ENCODE data around the gene ABTB1. TPM values are rescaled to one million over a fixed set of nuclear protein-coding genes. Genes with fewer than 3 reads are reported as not detected.

The ABTB1 gene
- polyA plus RNA-seq = 76.5 TPM

GRCh38 chr3:127672429-127673190, at the start of gene ABTB1:
Gene ABTB1 (plus strand): TSS chr3:127672952. CDS start chr3:127673026, 74 bp downstream.
- H3K36me3 Mint-ChIP-seq = peaks cover 6% of the 10 kb centered on the region
- peak within 1 kb of the TSS; percentile 87 to 97 (median 92) for H3K4me3 Mint-ChIP-seq
- peaks cover 0 to 17% (median 14%) of the 10 kb centered on the region in 3 donors for H3K4me1 Mint-ChIP-seq
- peak within 1 kb of the TSS; percentile 89 to 96 (median 93) for H3K27ac Mint-ChIP-seq
- no peaks in the 10 kb centered on the region for H3K9me3 Mint-ChIP-seq
- no peaks in the 10 kb centered on the region for H3K27me3 Mint-ChIP-seq

- Mint-ChIP-seq H3K4me1 (peaks cover 4 to 9% (median 6%) of the 10 kb centered on the region in 3 donors), H3K36me3 (peaks cover 3% of the 10 kb centered on the region), H3K4me3 (peak overlapping the region in 1 of 4 donors; percentile 41), H3K27ac (no peak overlapping the region), H3K27me3 (peaks cover 7% of the 10 kb centered on the region), H3K9me3 (peaks cover 0 to 2% (median 0%) of the 10 kb centered on the region in 3 donors)
These were observed 48.7 kb upstream of the ABTB1 start for GRCh38 chr3:127624063-127624462.

GRCh38 chr3:127625821-127626220, 46.9 kb upstream of the ABTB1 start:
- Mint-ChIP-seq H3K27ac (no peak overlapping the region), H3K4me3 (no peak overlapping the region)

GRCh38 chr3:127628426-127628787, 44.3 kb upstream of the ABTB1 start:
- peaks cover 10 to 21% (median 11%) of the 10 kb centered on the region in 3 donors for H3K4me1 Mint-ChIP-seq
- peaks cover 7% of the 10 kb centered on the region for H3K36me3 Mint-ChIP-seq
- peaks cover 0 to 2% (median 0%) of the 10 kb centered on the region in 3 donors for H3K9me3 Mint-ChIP-seq
- peaks cover 18% of the 10 kb centered on the region for H3K27me3 Mint-ChIP-seq
- H3K27ac Mint-ChIP-seq = peak overlapping the region in 1 of 3 donors; percentile 73
- H3K4me3 Mint-ChIP-seq = peak overlapping the region; percentile 79 to 95 (median 88)

More at GRCh38 chr3:127625821-127626220, 46.9 kb upstream of the ABTB1 start:
- peaks cover 10 to 21% (median 14%) of the 10 kb centered on the region in 3 donors for H3K4me1 Mint-ChIP-seq
- H3K9me3 Mint-ChIP-seq = peaks cover 0 to 2% (median 0%) of the 10 kb centered on the region in 3 donors
- peaks cover 5% of the 10 kb centered on the region for H3K36me3 Mint-ChIP-seq
- H3K27me3 Mint-ChIP-seq = peaks cover 15% of the 10 kb centered on the region

GRCh38 chr3:127628788-127629466, 43.8 kb upstream of the ABTB1 start, which contains the start of gene PODXL2:
Gene PODXL2 (plus strand): TSS chr3:127629185. CDS start chr3:127629220, 35 bp downstream.
- H3K4me1 Mint-ChIP-seq = peaks cover 10 to 21% (median 11%) of the 10 kb centered on the region in 3 donors
- peak within 1 kb of the TSS; percentile 79 to 96 (median 92) for H3K4me3 Mint-ChIP-seq
- H3K9me3 Mint-ChIP-seq = peaks cover 0 to 2% (median 0%) of the 10 kb centered on the region in 3 donors
- H3K36me3 Mint-ChIP-seq = peaks cover 9% of the 10 kb centered on the region
- peak within 1 kb of the TSS; percentile 15 to 89 (median 65) for H3K27ac Mint-ChIP-seq
- peaks cover 18% of the 10 kb centered on the region for H3K27me3 Mint-ChIP-seq

GRCh38 chr3:127629467-127630403, 43.0 kb upstream of the ABTB1 start:
- Mint-ChIP-seq H3K36me3 (peaks cover 8% of the 10 kb centered on the region), H3K27me3 (peaks cover 18% of the 10 kb centered on the region), H3K4me1 (peaks cover 10 to 21% (median 11%) of the 10 kb centered on the region in 3 donors), H3K4me3 (peak overlapping the region; percentile 50 to 96 (median 90)), H3K9me3 (peaks cover 0 to 2% (median 0%) of the 10 kb centered on the region in 3 donors), H3K27ac (peak overlapping the region; percentile 15 to 89 (median 65))

GRCh38 chr3:127630811-127631714, 41.7 kb upstream of the ABTB1 start:
- Mint-ChIP-seq H3K4me1 (peaks cover 9 to 21% (median 10%) of the 10 kb centered on the region in 3 donors), H3K27ac (peak overlapping the region in 2 of 3 donors; percentile 18 to 24), H3K9me3 (peaks cover 0 to 2% (median 0%) of the 10 kb centered on the region in 3 donors), H3K36me3 (peaks cover 8% of the 10 kb centered on the region), H3K27me3 (peaks cover 19% of the 10 kb centered on the region), H3K4me3 (peak overlapping the region in 2 of 4 donors; percentile 7 to 96)

- peaks cover 19% of the 10 kb centered on the region for H3K27me3 Mint-ChIP-seq
- H3K9me3 Mint-ChIP-seq = peaks cover 0 to 2% (median 0%) of the 10 kb centered on the region in 3 donors
- no peak overlapping the region for H3K27ac Mint-ChIP-seq
- H3K4me3 Mint-ChIP-seq = no peak overlapping the region
- H3K36me3 Mint-ChIP-seq = peaks cover 8% of the 10 kb centered on the region
- H3K4me1 Mint-ChIP-seq = peaks cover 7 to 17% (median 9%) of the 10 kb centered on the region in 3 donors
These were observed 40.5 kb upstream of the ABTB1 start for GRCh38 chr3:127632035-127632820.

- Mint-ChIP-seq H3K9me3 (no peaks in the 10 kb centered on the region), H3K4me3 (no peak overlapping the region), H3K27me3 (peaks cover 9% of the 10 kb centered on the region), H3K27ac (no peak overlapping the region), H3K4me1 (peaks cover 4 to 10% (median 7%) of the 10 kb centered on the region in 3 donors), H3K36me3 (peaks cover 6% of the 10 kb centered on the region)
These were observed 38.1 kb upstream of the ABTB1 start for GRCh38 chr3:127634653-127635052.

- Mint-ChIP-seq H3K4me1 (no peaks in the 10 kb centered on the region), H3K9me3 (no peaks in the 10 kb centered on the region), H3K27me3 (peaks cover 1% of the 10 kb centered on the region), H3K36me3 (peaks cover 2% of the 10 kb centered on the region), H3K27ac (no peak overlapping the region), H3K4me3 (no peak overlapping the region)
These were observed 35.2 kb upstream of the ABTB1 start for GRCh38 chr3:127637546-127637945.

- H3K27ac Mint-ChIP-seq = no peak overlapping the region
- peaks cover 1% of the 10 kb centered on the region for H3K27me3 Mint-ChIP-seq
- peaks cover 2% of the 10 kb centered on the region for H3K36me3 Mint-ChIP-seq
- no peaks in the 10 kb centered on the region for H3K9me3 Mint-ChIP-seq
- H3K4me3 Mint-ChIP-seq = no peak overlapping the region
- no peaks in the 10 kb centered on the region for H3K4me1 Mint-ChIP-seq
These were observed 34.8 kb upstream of the ABTB1 start for GRCh38 chr3:127637971-127638370.

- peaks cover 1% of the 10 kb centered on the region for H3K27me3 Mint-ChIP-seq
- H3K4me3 Mint-ChIP-seq = no peak overlapping the region
- H3K27ac Mint-ChIP-seq = no peak overlapping the region
- H3K4me1 Mint-ChIP-seq = no peaks in the 10 kb centered on the region
- no peaks in the 10 kb centered on the region for H3K36me3 Mint-ChIP-seq
- H3K9me3 Mint-ChIP-seq = no peaks in the 10 kb centered on the region
These were observed 33.3 kb upstream of the ABTB1 start for GRCh38 chr3:127639173-127640041.
